Measurements from ENCODE around the gene VSTM2A. TPM values are rescaled to one million over a fixed set of nuclear protein-coding genes. Genes with fewer than 3 reads are reported as not detected.

The VSTM2A gene
- total RNA-seq, 1 experiment from 2014 or later = not detected

DNA sequence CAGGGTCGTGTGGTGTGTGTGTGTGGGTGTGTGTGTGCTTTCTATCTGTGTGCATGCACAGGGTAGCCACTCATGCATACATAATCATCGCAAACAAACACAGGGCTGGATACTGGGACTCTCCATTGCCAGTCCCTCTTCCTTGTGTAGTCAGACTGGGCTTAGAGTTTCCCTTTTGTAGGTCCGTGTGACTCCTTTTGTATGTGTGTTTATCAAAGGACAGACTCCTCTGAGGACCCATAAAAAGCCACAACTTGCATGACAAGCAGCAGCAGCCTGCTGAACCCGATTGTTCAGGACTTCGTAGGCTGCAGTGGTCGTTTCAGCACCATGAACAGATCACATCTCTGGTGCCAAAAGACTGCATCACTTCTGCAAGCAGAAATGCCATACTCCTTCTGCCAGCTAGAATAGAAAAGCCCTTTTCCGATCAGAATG lies 895 bp downstream of the VSTM2A start:
- Histone ChIP-seq H3K79me2 (ENCODE audit: insufficient read depth, low read length) (no peaks in the 10 kb centered on the region), H3K9me3 (ENCODE audit: control insufficient read depth in 1 of 2, insufficient read depth in 1 of 2, low read depth in 1 of 2, low read length in 2 of 2) (no peaks in the 10 kb centered on the region), H3K27me3 (ENCODE audit: insufficient read depth, low read length) (no peaks in the 10 kb centered on the region), H2AFZ (ENCODE audit: low read depth, low read length, poor library complexity, severe bottlenecking) (no peak overlapping the region), H3K9ac (ENCODE audit: low read length) (no peak overlapping the region), H3K36me3 (ENCODE audit: control insufficient read depth in 1 of 2, insufficient read depth in 2 of 2, low read length in 2 of 2) (no peaks in the 10 kb centered on the region), H3K4me2 (ENCODE audit: low read length) (no peak overlapping the region), H3K4me3 (replicated peaks in 1 of 2; ENCODE audit: low read depth in 1 of 2, low read length in 2 of 2) (no peak overlapping the region), H3K4me1 (ENCODE audit: control insufficient read depth in 1 of 2, insufficient read depth in 2 of 2, low read length in 2 of 2) (no peaks in the 10 kb centered on the region), H4K20me1 (ENCODE audit: insufficient read depth) (no peaks in the 10 kb centered on the region), H3K9me2 (ENCODE audit: insufficient read depth) (no peaks in the 10 kb centered on the region), H3K27ac (ENCODE audit: low read depth, low read length) (no peak overlapping the region)
- CTCF ChIA-PET = interaction anchor here (0.6 kb wide), 1 partner anchor 1462 kb away, joined by 3 read pairs; no protein-coding TSS in a partner anchor
- DNase-seq (ENCODE audit: low read depth, low spot score) (no peak), ATAC-seq (no peak)
- POLR2A ChIA-PET = no interaction called here
- intact Hi-C loops (cut with micrococcal nuclease) = no loop called here
- RAD21 ChIA-PET (ENCODE audit: low non-redundant PET in 1 of 2, low total read pairs in 2 of 2, uncharacterized antibody in 2 of 2, unreplicated experiment in 2 of 2) = no interaction called here
- TF ChIP-seq JUND (IDR thresholded peaks at IDR 0.05) (no peak), EZH2phosphoT487 (IDR thresholded peaks at IDR 0.05; ENCODE audit: borderline replicate concordance) (no peak), ZFX (IDR thresholded peaks at IDR 0.05) (no peak), CEBPB (IDR thresholded peaks at IDR 0.05; ENCODE audit: low read depth) (no peak), TCF7L2 (IDR thresholded peaks at IDR 0.05; ENCODE audit: borderline replicate concordance, extremely low read depth, insufficient read depth, insufficient read length) (no peak), EZH2 (IDR thresholded peaks at IDR 0.05) (no peak), EGR1 (IDR thresholded peaks at IDR 0.05; ENCODE audit: low read depth) (no peak), RAD21 (IDR thresholded peaks at IDR 0.05; ENCODE audit: low read depth) (no peak), SP1 (IDR thresholded peaks at IDR 0.05; ENCODE audit: low read depth) (no peak), POLR2A (IDR thresholded peaks at IDR 0.05; ENCODE audit: borderline replicate concordance, extremely low read depth, insufficient read depth, insufficient read length) (no peak), YY1 (IDR thresholded peaks at IDR 0.05; ENCODE audit: extremely low read depth, insufficient replicate concordance, low read depth, low read length) (no peak), FOSL1 (IDR thresholded peaks at IDR 0.05; ENCODE audit: low read depth) (no peak), ZNF274 (IDR thresholded peaks at IDR 0.05; ENCODE audit: low read depth, low read length) (no peak), CBX3 (IDR thresholded peaks at IDR 0.05; ENCODE audit: low read depth) (no peak), ELF1 (IDR thresholded peaks at IDR 0.05; ENCODE audit: borderline replicate concordance, low read depth) (no peak)
- TF ChIP-seq, protein P1, sequence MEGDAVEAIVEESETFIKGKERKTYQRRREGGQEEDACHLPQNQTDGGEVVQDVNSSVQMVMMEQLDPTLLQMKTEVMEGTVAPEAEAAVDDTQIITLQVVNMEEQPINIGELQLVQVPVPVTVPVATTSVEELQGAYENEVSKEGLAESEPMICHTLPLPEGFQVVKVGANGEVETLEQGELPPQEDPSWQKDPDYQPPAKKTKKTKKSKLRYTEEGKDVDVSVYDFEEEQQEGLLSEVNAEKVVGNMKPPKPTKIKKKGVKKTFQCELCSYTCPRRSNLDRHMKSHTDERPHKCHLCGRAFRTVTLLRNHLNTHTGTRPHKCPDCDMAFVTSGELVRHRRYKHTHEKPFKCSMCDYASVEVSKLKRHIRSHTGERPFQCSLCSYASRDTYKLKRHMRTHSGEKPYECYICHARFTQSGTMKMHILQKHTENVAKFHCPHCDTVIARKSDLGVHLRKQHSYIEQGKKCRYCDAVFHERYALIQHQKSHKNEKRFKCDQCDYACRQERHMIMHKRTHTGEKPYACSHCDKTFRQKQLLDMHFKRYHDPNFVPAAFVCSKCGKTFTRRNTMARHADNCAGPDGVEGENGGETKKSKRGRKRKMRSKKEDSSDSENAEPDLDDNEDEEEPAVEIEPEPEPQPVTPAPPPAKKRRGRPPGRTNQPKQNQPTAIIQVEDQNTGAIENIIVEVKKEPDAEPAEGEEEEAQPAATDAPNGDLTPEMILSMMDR (IDR thresholded peaks at IDR 0.05 in 2 of 3, conservative IDR thresholded peaks at IDR 0.05 in 1 of 3; ENCODE audit: borderline replicate concordance in 1 of 3, insufficient read depth in 1 of 3, low read depth in 2 of 3, low read length in 2 of 3) = no peak
- TF ChIP-seq, protein P2, sequence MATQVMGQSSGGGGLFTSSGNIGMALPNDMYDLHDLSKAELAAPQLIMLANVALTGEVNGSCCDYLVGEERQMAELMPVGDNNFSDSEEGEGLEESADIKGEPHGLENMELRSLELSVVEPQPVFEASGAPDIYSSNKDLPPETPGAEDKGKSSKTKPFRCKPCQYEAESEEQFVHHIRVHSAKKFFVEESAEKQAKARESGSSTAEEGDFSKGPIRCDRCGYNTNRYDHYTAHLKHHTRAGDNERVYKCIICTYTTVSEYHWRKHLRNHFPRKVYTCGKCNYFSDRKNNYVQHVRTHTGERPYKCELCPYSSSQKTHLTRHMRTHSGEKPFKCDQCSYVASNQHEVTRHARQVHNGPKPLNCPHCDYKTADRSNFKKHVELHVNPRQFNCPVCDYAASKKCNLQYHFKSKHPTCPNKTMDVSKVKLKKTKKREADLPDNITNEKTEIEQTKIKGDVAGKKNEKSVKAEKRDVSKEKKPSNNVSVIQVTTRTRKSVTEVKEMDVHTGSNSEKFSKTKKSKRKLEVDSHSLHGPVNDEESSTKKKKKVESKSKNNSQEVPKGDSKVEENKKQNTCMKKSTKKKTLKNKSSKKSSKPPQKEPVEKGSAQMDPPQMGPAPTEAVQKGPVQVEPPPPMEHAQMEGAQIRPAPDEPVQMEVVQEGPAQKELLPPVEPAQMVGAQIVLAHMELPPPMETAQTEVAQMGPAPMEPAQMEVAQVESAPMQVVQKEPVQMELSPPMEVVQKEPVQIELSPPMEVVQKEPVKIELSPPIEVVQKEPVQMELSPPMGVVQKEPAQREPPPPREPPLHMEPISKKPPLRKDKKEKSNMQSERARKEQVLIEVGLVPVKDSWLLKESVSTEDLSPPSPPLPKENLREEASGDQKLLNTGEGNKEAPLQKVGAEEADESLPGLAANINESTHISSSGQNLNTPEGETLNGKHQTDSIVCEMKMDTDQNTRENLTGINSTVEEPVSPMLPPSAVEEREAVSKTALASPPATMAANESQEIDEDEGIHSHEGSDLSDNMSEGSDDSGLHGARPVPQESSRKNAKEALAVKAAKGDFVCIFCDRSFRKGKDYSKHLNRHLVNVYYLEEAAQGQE (IDR thresholded peaks at IDR 0.05; ENCODE audit: low read depth) = no peak
- TF ChIP-seq, protein P3, sequence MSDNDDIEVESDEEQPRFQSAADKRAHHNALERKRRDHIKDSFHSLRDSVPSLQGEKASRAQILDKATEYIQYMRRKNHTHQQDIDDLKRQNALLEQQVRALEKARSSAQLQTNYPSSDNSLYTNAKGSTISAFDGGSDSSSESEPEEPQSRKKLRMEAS (IDR thresholded peaks at IDR 0.05) = no peak
- TF ChIP-seq, protein P4, sequence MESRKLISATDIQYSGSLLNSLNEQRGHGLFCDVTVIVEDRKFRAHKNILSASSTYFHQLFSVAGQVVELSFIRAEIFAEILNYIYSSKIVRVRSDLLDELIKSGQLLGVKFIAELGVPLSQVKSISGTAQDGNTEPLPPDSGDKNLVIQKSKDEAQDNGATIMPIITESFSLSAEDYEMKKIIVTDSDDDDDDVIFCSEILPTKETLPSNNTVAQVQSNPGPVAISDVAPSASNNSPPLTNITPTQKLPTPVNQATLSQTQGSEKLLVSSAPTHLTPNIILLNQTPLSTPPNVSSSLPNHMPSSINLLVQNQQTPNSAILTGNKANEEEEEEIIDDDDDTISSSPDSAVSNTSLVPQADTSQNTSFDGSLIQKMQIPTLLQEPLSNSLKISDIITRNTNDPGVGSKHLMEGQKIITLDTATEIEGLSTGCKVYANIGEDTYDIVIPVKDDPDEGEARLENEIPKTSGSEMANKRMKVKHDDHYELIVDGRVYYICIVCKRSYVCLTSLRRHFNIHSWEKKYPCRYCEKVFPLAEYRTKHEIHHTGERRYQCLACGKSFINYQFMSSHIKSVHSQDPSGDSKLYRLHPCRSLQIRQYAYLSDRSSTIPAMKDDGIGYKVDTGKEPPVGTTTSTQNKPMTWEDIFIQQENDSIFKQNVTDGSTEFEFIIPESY (IDR thresholded peaks at IDR 0.05; ENCODE audit: extremely low read depth, insufficient replicate concordance, low read length) = no peak
- TF ChIP-seq, protein P5, sequence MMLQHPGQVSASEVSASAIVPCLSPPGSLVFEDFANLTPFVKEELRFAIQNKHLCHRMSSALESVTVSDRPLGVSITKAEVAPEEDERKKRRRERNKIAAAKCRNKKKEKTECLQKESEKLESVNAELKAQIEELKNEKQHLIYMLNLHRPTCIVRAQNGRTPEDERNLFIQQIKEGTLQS (IDR thresholded peaks at IDR 0.05) = no peak
- BruUV-seq (replicated peaks) = no TSS peak

Measured in HCT116 (cell line).